Stimulated activated CD8-positive, alpha-beta memory T cell treated with anti-CD3 and anti-CD28 coated beads, Interleukin-4, amount 100 ng/mL, for 48 hours (primary cell): ENCODE results near the gene WRAP53.
"Not testable (repeated sequence)": the region's sequence is repeated elsewhere in the genome, so short reads cannot be mapped to it uniquely, and the experiment has no call there.

ENCODE experiments used
- DNase-seq: peaks from one replicate; pipeline ENCODE4 v3.0.0-alpha.2; 2020

The WRAP53 gene

DNA sequence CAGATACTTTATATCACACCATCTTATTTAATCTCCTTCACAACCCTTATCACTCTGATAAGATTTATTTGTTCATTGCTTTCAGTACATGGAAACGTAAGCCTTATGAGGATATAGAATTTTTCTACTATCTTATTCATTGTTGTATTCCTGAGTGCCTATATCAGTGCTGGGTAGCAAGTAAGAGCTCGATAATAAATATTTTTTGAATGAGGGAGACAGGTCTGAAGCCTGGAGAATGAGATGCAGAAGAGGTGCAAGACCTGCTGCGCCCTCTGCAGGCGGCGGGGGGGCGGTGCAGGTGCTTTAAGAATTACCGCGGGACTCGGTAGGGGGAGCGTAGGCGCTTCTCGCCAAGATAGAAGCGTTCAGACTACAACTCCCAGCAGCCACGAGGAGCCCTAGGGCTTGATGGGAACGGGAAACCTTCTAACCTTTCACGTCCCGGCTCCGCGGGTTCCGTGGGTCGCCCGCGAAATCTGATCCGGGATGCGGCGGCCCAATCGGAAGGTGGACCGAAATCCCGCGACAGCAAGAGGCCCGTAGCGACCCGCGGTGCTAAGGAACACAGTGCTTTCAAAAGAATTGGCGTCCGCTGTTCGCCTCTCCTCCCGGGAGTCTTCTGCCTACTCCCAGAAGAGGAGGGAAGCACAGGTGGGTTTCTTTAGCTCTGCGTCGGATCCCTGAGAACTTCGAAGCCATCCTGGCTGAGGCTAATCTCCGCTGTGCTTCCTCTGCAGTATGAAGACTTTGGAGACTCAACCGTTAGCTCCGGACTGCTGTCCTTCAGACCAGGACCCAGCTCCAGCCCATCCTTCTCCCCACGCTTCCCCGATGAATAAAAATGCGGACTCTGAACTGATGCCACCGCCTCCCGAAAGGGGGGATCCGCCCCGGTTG is at the start of gene WRAP53:
Gene WRAP53 (plus strand): TSS at position 570 of the 900 bp plus-strand sequence. CDS start 172 bp downstream, at position 742.
- DNase-seq, result peak; percentile 98

DNA sequence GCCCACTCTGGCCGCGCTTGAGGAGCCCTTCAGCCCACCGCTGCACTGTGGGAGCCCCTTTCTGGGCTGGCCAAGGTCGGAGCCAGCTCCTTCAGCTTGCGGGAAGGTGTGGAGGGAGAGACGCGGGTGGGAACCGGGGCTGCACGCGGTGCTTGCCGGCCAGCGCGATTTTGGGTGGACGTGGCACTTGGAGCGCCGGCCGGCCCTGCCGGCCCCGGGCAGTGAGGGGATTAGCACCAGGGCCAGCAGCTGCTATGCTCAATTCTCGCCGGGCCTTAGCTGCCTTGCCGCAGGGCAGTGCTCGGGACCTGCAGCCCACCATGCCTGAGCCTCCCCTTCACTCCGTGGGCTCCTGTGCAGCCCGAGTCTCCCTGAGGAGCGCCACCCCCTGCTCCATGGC is 47.5 kb upstream of the WRAP53 start:
- no peak for DNase-seq

- not testable (repeated sequence) for DNase-seq
Measured at GRCh38 chr17:7641635-7642034, 46.6 kb upstream of the WRAP53 start.

DNA sequence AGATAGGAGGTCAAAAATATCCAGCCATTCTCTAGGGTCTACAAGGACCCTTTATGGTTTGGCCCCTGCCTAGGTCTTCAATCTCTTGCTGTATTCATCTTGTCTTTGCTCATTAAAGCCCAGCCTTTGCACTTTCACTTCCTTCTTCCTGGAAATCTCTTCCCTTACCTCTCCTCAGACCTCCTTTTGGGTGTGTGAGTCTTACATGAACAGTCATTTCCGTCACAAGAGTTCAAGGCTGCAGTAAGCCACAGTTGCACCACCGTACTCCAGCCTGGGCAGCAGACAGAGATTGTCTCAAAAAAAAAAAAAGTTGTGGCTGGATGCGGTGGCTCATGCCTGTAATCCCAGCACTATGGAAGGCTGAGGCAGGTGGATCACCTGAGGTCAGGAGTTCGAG is 43.5 kb upstream of the WRAP53 start:
- no peak for DNase-seq

DNA sequence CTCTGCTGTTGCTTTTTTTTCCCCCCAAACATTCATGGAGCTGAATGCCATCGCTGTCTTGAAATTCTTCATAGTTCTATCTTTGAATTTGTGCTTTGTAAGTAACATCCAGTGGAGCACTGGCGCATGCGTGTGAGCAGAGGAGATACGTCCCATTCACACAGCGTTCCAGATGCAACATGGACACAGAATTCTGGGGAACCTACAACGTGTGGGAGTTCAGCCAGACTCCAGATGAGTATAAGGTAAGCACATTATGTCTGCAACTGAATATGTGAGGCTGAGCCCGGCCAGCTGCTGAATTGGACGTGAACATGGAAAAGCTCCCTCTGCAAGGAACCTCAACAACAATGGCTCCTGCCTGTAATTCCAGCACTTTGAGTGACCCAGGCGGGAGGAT is 41.8 kb upstream of the WRAP53 start:
- DNase-seq, result no peak

- DNase-seq, result no peak
Measured at GRCh38 chr17:7647018-7647417, 41.3 kb upstream of the WRAP53 start.

GRCh38 chr17:7650509-7651096 is 37.7 kb upstream of the WRAP53 start, which contains the start of gene ATP1B2:
Gene ATP1B2, plus strand, starts transcription at chr17:7650926. Its CDS starts 593 bp downstream, at chr17:7651519.
- peak; percentile 82 for DNase-seq

DNA sequence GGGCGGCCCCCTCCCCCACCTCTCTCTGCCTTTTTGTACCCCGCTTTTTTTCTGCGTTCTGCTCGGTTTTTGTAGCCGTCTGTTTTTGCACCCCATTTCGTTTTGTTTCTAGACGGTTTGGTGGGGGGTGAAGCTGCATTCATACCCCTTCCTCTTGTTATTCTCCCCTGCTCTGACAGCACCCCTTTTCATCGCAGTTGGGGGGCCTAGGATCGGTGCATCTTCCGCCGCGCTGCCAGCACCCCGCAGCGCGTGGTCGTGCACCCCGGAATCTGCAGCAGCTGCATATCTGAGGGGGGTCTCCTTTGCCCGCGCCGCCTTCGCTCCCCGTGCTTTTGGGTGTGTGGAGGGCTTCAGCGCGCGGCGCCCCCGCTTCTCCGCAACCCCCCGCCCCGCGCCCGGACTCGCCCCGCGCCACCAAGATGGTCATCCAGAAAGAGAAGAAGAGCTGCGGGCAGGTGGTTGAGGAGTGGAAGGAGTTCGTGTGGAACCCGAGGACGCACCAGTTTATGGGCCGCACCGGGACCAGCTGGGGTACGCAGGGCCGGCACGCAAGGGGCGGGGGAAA is 37.1 kb upstream of the WRAP53 start:
- DNase-seq, result no peak

- no peak for DNase-seq
Measured at GRCh38 chr17:7651665-7652387, 36.5 kb upstream of the WRAP53 start.

DNA sequence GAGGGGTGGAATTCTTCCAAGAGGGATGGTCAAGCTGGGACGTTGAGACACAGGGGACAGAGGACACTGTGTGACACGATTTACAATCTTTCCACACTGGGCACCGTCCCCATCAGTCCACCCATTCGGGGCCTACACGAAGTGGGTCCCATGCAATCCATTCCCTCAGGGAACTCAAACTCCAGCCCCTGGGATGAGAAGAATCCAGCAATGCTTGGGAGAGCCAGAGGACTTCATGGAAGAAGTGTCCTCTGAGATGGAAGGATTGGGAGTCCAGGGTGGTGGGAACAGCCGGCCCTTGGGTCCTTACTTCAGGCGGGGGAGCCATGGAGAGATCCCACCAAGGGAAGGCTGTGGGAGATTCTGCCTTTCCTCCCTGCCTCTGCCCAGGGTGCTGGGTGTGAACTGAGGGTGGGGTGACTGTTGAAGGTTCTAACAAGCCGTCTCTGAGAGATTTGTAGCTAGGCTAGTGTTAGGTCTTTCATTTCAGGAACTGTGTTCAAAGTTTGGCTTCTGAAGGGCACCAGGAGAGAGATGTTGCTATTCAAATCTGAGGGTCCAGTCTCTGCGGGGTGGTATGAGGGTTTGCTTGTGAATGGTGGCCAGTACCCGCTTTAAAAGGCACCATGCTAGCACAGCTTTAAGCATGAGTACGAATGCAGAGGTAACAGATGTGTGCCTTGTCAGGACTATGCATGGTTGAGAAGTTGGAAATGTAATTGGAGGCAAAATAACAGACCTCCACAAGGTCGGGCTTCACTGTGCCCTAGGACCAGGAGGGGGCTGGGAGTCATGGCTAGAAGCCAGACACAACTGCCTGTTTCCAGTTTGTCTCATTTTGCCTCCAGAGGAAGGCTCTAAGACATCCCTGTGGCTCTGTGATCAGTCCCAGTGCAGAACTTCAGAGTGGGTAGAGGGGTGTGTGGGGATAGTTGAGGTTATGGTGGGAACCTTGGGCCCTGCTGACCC is 35.6 kb upstream of the WRAP53 start:
- no peak for DNase-seq

DNA sequence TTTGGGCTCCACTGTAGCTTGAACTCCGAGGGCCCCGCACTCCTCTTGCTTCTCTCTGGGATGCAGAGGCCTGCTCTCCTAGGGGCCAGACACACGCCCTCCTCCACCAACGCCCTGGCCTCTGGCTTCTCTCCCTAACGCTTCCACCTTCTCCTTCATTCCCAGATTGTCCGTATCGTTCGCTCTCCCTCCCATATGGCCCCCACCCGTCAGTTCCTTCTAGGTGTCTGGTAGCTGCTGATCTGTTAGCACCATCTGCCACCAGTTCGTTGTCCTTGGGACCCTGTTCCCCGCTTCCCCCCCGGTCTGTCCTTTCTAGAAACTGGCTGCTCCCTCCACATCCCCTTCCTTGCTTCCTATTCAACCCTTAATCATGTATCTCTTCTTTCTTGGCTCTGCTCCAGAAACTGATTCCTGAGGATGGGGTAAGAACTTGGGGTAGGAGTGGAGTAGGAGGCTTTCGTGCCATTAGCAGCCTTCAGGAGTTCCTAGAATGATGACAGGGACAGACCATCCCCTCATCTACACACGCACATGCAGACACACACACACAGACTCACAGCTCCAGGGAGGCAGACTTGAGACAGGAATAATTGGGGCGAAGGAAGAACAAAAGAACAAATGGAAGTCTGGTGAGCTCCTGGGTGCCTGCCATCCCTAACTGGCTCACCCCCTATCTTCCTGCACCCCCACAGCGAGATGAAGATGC is 33.3 kb upstream of the WRAP53 start:
- DNase-seq, result no peak

- DNase-seq, result no peak
Measured at GRCh38 chr17:7655541-7655840, 32.8 kb upstream of the WRAP53 start.

GRCh38 chr17:7656958-7657609 is 31.2 kb upstream of the WRAP53 start:
- DNase-seq, result no peak

GRCh38 chr17:7667656-7668406 is 20.4 kb upstream of the WRAP53 start:
- no peak for DNase-seq

- DNase-seq, result no peak
Measured at GRCh38 chr17:7668482-7668881, 19.8 kb upstream of the WRAP53 start.

DNA sequence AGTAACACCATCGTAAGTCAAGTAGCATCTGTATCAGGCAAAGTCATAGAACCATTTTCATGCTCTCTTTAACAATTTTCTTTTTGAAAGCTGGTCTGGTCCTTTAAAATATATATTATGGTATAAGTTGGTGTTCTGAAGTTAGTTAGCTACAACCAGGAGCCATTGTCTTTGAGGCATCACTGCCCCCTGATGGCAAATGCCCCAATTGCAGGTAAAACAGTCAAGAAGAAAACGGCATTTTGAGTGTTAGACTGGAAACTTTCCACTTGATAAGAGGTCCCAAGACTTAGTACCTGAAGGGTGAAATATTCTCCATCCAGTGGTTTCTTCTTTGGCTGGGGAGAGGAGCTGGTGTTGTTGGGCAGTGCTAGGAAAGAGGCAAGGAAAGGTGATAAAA is 15.0 kb upstream of the WRAP53 start:
- DNase-seq, result peak; percentile 78

GRCh38 chr17:7674934-7675333 is 13.3 kb upstream of the WRAP53 start:
- no peak for DNase-seq

- no peak for DNase-seq
Measured at GRCh38 chr17:7676533-7676932, 11.7 kb upstream of the WRAP53 start.

GRCh38 chr17:7677388-7678067 is 10.7 kb upstream of the WRAP53 start:
- no peak for DNase-seq
